ENCODE measurements around the gene IVNS1ABP. TPM values are rescaled to one million over a fixed set of nuclear protein-coding genes. Genes with fewer than 3 reads are reported as not detected.
"Not testable (repeated sequence)": the region's sequence is repeated elsewhere in the genome, so short reads cannot be mapped to it uniquely, and the experiment has no call there.

The IVNS1ABP gene
- 100 to 1,000 TPM in 3 of 4 donors, 10 to 100 TPM in 1; 81.9 to 397 (median 359) TPM for polyA plus RNA-seq (ENCODE audit: insufficient read length in 4 of 4)

DNA sequence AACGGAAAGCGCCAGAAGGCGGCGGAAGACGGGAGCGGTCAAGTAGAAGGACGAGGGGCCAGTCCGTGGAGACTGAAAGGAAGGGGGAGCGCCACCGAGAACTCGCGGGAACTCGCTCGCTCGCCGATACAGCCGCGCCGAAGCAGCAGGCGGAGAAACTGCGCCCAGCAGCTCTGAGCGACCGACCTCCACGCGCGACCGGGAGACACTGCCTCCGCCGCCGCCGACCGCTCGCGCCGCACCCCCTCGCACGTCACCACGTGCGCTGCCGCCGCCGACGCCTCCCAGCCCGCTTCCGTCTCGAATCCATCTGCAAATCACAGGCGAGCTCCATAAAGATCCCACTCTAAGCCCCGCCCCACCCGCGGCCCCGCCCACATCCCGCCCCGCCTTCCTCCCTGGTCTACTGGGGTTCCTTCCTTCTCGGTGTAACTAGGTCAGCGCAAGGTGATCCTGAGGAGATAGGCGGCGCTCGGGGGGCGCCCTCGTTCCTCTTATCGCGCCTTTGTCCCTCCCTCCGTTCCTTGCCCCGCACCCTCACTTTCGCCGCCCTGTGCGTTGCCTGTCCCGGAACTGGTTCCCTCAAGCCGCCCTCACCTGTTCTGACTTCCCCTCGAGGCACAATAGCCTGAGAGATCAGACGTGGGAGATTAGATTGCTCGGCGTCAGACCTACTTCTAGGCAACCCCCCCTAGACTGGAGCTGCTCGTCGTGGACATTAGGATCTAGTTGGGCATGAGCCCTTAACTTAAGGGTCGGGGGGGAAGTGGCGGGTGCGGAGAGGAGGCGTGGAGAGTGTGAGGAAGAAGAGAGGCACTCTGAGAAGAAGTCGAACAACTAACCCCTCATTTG, at the start of gene IVNS1ABP:
Gene IVNS1ABP, minus strand, starts transcription at position 210 of the 852 bp plus-strand sequence. CDS start 7,750 bp downstream, outside the sequence.
- DNase-seq (ENCODE audit: low read depth in 4 of 4, low spot score in 3 of 4) = peak; percentile 83 to 87 (median 86)

- DNase-seq (ENCODE audit: low read depth in 4 of 4, low spot score in 3 of 4) = no peak
Observed at GRCh38 chr1:185365951-185366350, 48.9 kb upstream of the IVNS1ABP start.

GRCh38 chr1:185364528-185364927, 47.5 kb upstream of the IVNS1ABP start:
- DNase-seq (ENCODE audit: low read depth in 4 of 4, low spot score in 3 of 4) = not testable (repeated sequence)

DNA sequence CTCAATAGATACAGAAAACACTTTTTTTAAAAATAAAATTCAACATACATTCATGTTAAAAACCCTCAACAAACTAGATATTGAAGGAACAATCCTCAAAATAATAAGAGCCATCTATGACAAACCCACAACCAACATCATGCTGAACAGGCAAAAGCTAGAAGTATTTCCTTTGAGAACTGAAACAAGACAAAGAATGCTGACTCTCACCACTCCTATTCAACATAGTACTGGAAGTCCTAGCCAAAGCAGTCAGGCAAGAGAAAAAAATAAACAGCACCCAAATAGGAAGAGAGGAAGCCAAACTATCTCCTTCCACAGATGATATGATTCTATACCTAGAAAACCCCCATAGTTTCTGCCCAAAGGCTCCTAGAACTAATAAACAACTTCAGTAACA, 46.2 kb upstream of the IVNS1ABP start:
- DNase-seq (ENCODE audit: low read depth in 4 of 4, low spot score in 3 of 4) = no peak

- DNase-seq (ENCODE audit: low read depth in 4 of 4, low spot score in 3 of 4) = no peak
Observed at GRCh38 chr1:185360714-185361113, 43.7 kb upstream of the IVNS1ABP start.

GRCh38 chr1:185358957-185359356, 41.9 kb upstream of the IVNS1ABP start:
- DNase-seq (ENCODE audit: low read depth in 4 of 4, low spot score in 3 of 4) = no peak

DNA sequence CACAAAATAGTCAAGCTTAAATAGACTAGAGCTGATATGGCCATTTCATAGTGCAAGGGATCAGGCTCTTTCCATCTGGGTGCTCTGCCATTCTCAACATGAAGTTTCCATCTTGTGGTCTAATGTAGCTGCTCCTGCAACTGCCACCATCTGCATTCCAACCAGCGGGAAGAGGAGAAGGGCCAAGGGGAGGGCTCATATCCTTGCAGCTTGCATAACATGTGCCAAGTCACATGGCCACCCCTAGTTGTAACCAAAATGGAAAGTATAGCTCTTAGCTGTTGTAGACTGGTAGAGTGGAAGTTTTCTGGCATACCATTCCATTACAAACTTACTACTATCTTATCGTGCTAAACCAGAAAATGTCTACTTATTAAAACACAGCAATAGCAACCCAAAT, 38.9 kb upstream of the IVNS1ABP start:
- DNase-seq (ENCODE audit: low read depth in 4 of 4, low spot score in 3 of 4) = no peak

DNA sequence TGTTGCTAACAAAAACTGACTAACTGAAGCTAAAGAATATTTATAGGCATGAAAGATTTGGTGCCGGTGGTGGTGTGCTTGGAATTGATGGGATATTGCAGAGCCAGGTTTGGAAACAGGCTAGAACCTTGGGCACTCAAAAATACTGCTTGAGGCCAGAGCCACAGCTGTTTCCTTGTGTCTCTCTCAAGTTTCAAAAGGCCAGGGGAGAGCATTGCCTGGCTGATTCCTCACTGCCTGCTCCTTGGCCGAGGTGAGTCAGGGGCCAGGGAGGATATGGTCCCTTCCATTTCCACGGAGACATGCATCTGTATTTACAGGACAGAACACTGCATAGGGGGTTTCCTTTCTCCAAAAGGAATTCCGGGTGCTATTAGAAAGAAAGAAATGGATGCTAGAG, 36.1 kb upstream of the IVNS1ABP start:
- DNase-seq (ENCODE audit: low read depth in 4 of 4, low spot score in 3 of 4) = no peak

- DNase-seq (ENCODE audit: low read depth in 4 of 4, low spot score in 3 of 4) = peak in 1 of 4 donors; percentile 32
Observed at GRCh38 chr1:185351734-185352466, 34.9 kb upstream of the IVNS1ABP start.

- no peak for DNase-seq (ENCODE audit: low read depth in 4 of 4, low spot score in 3 of 4)
Observed at GRCh38 chr1:185350027-185350442, 33.0 kb upstream of the IVNS1ABP start.

DNA sequence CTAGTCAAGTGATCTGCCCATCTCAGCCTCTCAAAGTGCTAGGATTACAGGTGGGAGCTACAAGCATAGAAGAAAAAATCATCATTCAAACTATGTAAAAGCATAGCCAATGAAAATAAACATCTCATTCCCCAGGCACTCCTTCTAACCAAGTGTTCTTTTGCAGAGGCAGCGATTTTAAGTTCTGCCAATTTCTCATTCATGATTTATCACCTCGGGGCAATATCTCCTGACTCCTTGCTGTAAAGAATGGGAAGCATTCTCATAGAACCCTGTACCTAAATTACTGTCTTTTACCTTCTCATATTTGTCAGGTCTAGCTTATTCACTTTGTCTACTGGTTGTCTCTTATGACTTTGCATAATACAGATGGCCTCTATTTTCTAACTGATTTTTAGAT, 32.5 kb upstream of the IVNS1ABP start:
- DNase-seq (ENCODE audit: low read depth in 4 of 4, low spot score in 3 of 4) = no peak

DNA sequence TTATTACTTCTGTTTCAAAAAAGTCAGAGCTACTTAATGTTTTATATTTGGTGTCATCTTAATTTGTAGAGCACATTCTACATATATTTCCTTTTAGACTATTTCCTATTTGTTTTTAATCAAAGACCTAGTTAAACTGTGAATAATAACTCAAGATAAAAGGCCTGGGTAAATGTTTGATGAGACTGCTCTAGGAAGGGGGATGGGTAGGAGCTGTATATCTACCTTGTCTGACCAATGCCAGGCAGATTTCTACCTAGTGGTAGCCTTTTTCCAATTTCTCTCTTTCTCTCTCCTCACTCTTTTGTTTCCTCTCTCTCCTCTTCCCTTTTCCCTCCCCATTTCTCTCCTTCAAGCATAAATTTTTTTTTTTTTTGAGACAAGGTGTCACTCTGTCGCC, 31.9 kb upstream of the IVNS1ABP start:
- DNase-seq (ENCODE audit: low read depth in 4 of 4, low spot score in 3 of 4) = no peak

- no peak for DNase-seq (ENCODE audit: low read depth in 4 of 4, low spot score in 3 of 4)
Observed at GRCh38 chr1:185348296-185348695, 31.3 kb upstream of the IVNS1ABP start.

- no peak for DNase-seq (ENCODE audit: low read depth in 4 of 4, low spot score in 3 of 4)
Observed at GRCh38 chr1:185345913-185346720, 29.1 kb upstream of the IVNS1ABP start.

GRCh38 chr1:185343306-185343705, 26.3 kb upstream of the IVNS1ABP start:
- no peak for DNase-seq (ENCODE audit: low read depth in 4 of 4, low spot score in 3 of 4)

DNA sequence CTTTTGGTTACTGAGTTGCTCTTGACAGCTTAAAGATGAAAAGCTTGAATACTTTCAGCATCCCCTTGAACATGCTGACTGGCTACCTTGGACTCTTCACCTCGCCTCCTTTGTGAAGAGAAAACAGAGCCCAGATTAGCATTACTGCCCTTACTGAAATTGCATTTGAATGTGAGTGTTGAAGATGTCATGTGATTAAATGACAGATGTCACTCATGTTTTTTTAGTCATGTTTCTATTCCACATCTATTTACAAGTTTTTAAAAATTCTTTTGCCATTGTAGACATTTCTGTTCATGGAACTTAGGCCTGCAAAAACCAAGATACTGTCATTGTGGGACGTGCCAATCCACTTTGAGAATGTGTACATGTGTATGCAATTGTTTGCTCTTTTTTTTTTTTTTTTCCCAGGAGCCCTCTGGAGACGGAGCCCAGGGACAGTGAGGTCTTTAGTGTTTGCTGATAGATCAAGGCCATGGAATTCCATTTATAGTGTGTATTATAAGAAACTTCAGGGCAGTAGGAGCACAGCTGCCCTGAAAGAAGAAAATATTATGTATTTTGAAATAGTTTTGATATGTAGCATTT, 25.7 kb upstream of the IVNS1ABP start:
- DNase-seq (ENCODE audit: low read depth in 4 of 4, low spot score in 3 of 4) = no peak

DNA sequence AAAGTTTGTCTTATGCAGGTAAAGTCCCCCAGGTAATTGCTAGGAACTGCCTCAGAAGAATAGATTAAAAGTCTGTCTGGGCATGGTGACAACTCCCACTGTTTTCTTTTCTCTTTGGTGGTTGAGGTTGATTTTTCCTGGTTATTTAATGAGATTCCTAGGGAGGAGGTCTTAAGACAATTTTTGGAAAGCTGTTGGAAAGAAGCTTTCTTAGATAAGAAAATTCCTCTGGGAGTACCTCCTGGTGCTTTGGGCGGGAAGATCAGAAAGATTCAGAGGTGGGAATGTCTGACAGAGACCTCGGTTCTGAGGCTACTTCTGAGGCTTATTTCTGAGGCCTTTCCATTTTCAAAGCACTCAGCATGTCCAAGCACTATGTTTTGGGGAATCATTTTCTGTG, 25.0 kb upstream of the IVNS1ABP start:
- no peak for DNase-seq (ENCODE audit: low read depth in 4 of 4, low spot score in 3 of 4)

DNA sequence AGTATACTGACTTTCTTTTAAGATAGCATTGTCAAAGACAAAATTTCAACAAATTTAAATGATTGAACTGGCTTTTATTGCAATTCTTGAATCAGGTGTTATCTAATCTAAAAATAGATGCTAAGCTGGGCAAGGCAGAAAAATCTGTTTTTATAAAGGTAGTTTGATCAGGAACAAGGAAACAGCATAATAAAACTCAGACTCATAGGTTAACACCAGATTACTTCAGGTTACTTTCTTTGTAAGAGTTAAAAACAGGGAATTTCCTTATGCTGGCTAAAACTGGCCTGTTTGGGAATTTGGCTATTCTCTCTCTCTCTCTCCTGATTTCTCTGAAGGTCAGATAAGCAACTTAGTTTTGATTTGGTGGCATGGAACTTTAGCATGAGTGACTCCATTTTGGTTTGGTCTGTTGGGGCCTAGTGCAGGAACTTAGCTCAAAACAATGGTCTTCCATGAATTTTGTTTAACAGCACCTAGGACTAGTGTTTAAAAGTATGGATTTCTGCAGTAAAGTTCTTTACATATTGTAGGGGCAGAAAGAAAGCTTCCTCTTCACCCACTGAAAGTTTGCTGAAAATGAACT, 24.2 kb upstream of the IVNS1ABP start:
- DNase-seq (ENCODE audit: low read depth in 4 of 4, low spot score in 3 of 4) = no peak

- DNase-seq (ENCODE audit: low read depth in 4 of 4, low spot score in 3 of 4) = no peak
Observed at GRCh38 chr1:185338719-185339622, 21.9 kb upstream of the IVNS1ABP start.

All from left renal pelvis (tissue), 4 donors.